Adrenal gland (tissue), 12 donors: ENCODE measurements around the gene YIPF6. TPM values are rescaled to one million over a fixed set of nuclear protein-coding genes. Genes with fewer than 3 reads are reported as not detected.

Experiments used
- DNase-seq, 7 donors: peaks; one replicate each; pipeline ENCODE4 v3.0.0-alpha.2; 2019 to 2020
- H3K27ac ChIP-seq, 5 donors: fragments of 200-600 bp; sonication (generic) in 4 of 5; 1 replicate in 3 of 5; 2 replicates in 2 of 5; pipeline versions ENCODE4 v1.5.1 to v1.8.0; 2016 to 2020; ENCODE audit warnings: mild to moderate bottlenecking in 1 of 5
- H3K27me3 ChIP-seq: fragments of 200-600 bp; 2 replicates; pipeline ENCODE4 v1.8.0; 2021
- H3K36me3 ChIP-seq, 2 donors: fragments of 200-600 bp; replicated peaks in 1 of 2; 1 replicate in 1 of 2; 2 replicates in 1 of 2; pipeline versions ENCODE4 v1.5.1 to v1.8.0; 2018 to 2022
- H3K4me1 ChIP-seq, 2 donors: fragments of 200-600 bp; replicated peaks in 1 of 2; 1 replicate in 1 of 2; 2 replicates in 1 of 2; pipeline versions ENCODE4 v1.5.1 to v1.8.0; 2018 to 2021
- H3K4me3 ChIP-seq, 4 donors: fragments of 200-600 bp; sonication (generic) in 3 of 4; one replicate each; pipeline ENCODE4 v1.5.1; 2016 to 2018
- H3K9me3 ChIP-seq, 3 donors: fragments of 200-600 bp; sonication (generic) in 1 of 3; replicated peaks in 1 of 3; 1 replicate in 2 of 3; 2 replicates in 1 of 3; pipeline versions ENCODE4 v1.5.1 to v1.8.0; 2016 to 2021
- CTCF ChIP-seq, 6 experiments: fragments of 450-650 bp in 4 of 6; fragments of 200-600 bp in 2 of 6; sonication (generic) in 1 of 6; IDR thresholded peaks; 1 replicate in 5 of 6; 2 replicates in 1 of 6; pipeline versions ENCODE4 v1.5.1 to v1.8.0; 2016 to 2021; ENCODE audit warnings: antibody characterized with exemption in 6 of 6, mild to moderate bottlenecking in 2 of 6, moderate library complexity in 1 of 6
- POLR2A ChIP-seq, 2 donors: fragments of 450-650 bp; IDR thresholded peaks; one replicate each; pipeline ENCODE4 v1.6.1; 2017; ENCODE audit warnings: antibody characterized with exemption in 2 of 2, mild to moderate bottlenecking in 2 of 2, moderate library complexity in 1 of 2
- WGBS, 4 donors: extraction: QIAGEN DNeasy Blood & Tissue Kit in 2 of 4; methylation state at CpG; one replicate each; pipeline versions ENCODE4 v1.1.5 to v1.1.7; 2013 to 2017; 5-methylcytosine and 5-hydroxymethylcytosine counted together
- intact Hi-C, 2 donors: fragments of 100-400 bp; cut with DNase I; formaldehyde crosslinking; loops; one replicate each; pipeline versions ENCODE4 v1.14.1 to v1.15.0; 2022 to 2023
- polyA plus RNA-seq, 3 donors: library from polyadenylated mRNA; stranded (reverse); fragments of 200-250 nt in 2 of 3; fragments of 350-450 nt in 1 of 3; fragmentation: Illumina TruSeq in 1 of 3; extraction: RNeasy Lipid Tissue Mini Kit (QIAGEN cat#74804) in 1 of 3; gene quantifications; one replicate each; pipeline ENCODE4 v1.2.3, GENCODE V29; 2013 to 2014
- total RNA-seq, 9 donors: library from RNA; depleted of rRNA in 4 of 9; stranded (reverse); fragments of >200 nt in 4 of 9; fragments of 120-200 nt in 1 of 9; fragmentation: NEBNext Ultra II Directional in 1 of 9; extraction: Animal tissue kit (Norgen Biotek cat#: 25700) in 1 of 9; gene quantifications; one replicate each; pipeline versions ENCODE4 v1.1.0 to v1.2.4, GENCODE V29; 2013 to 2023
- donor health status: healthy with polysubstance abuse.
- donor health status: Bipolar disorder and iron deficiency.
- donor health status: DM: yes; HTN: yes; CAD: no.
- donor health status: DM: no; HTN: no; CAD: no.
- donor health status: DM: no; HTN: no; CAD: no.
- donor health status: DM: yes; HTN: yes; CAD: no.

Gene YIPF6
- total and polyA plus RNA-seq, 12 donors = 5.9 to 60.3 (median 36.0) TPM

DNA sequence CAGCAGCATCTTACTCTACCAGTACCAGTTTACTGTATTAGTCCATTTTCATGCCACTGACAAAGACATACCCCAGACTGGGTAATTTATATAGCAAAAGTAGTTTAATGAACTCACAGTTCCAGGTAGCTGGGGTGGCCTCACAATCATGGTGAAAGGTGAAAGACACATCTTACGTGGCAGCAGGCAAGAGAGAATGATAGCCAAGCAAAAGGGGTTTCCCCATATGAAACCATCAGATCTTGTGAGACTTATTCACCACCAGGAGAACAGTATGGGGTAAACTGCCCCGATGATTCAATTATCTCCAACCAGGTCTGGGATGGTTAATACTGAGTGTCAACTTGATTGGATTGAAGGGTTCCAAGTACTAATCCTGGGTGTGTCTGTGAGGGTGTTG is 69.3 kb downstream of the YIPF6 start:
- H3K9me3 ChIP-seq = no peaks in the 10 kb centered on the region
- intact Hi-C loops = no loop called here
- peaks cover 13% of the 10 kb centered on the region for H3K27me3 ChIP-seq
- TF ChIP-seq CTCF (IDR thresholded peaks at IDR 0.05) = no peak
- TF ChIP-seq POLR2A (IDR thresholded peaks at IDR 0.05) = no peak
- no peak overlapping the region for H3K27ac ChIP-seq
- H3K36me3 ChIP-seq = no peaks in the 10 kb centered on the region
- no peak overlapping the region for H3K4me3 ChIP-seq
- 66 to 91% (median 88%) methylated on average over 2 of the region's 2 CpGs for WGBS, 4 donors
- no peaks in the 10 kb centered on the region for H3K4me1 ChIP-seq
- no peak for DNase-seq

DNA sequence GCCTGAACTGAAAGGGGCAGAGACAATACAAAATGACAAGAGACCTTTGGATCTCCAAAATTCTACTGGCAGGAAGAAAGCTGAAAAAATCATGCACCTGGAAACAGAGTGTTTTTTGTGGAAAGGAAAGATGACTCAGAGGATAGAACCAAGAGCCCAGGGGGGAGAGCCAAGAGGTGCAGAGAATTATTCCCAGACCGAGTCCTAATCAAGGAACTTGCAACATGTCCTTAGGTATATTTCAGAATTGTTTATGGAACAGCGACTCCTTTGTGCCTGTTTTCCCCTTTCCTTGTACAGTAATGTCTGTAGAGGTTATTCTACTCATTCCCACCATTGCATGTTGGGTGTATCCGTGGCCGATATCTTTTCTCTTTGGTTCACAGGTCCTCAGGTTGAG is 71.7 kb downstream of the YIPF6 start:
- Histone ChIP-seq H3K27me3 (peaks cover 17% of the 10 kb centered on the region), H3K4me3 (no peak overlapping the region), H3K9me3 (no peaks in the 10 kb centered on the region), H3K4me1 (no peaks in the 10 kb centered on the region), H3K27ac (no peak overlapping the region), H3K36me3 (no peaks in the 10 kb centered on the region)
- no peak for DNase-seq
- intact Hi-C loops = no loop called here
- TF ChIP-seq POLR2A (IDR thresholded peaks at IDR 0.05) (no peak), CTCF (IDR thresholded peaks at IDR 0.05) (no peak)
- WGBS, 4 donors = 54 to 83% (median 72%) methylated on average over 4 of the region's 4 CpGs

GRCh38 chrX:68571292-68571609 is 72.4 kb downstream of the YIPF6 start:
- intact Hi-C loops = no loop called here
- WGBS, 4 donors = 68 to 97% (median 83%) methylated on average over 3 of the region's 3 CpGs

DNA sequence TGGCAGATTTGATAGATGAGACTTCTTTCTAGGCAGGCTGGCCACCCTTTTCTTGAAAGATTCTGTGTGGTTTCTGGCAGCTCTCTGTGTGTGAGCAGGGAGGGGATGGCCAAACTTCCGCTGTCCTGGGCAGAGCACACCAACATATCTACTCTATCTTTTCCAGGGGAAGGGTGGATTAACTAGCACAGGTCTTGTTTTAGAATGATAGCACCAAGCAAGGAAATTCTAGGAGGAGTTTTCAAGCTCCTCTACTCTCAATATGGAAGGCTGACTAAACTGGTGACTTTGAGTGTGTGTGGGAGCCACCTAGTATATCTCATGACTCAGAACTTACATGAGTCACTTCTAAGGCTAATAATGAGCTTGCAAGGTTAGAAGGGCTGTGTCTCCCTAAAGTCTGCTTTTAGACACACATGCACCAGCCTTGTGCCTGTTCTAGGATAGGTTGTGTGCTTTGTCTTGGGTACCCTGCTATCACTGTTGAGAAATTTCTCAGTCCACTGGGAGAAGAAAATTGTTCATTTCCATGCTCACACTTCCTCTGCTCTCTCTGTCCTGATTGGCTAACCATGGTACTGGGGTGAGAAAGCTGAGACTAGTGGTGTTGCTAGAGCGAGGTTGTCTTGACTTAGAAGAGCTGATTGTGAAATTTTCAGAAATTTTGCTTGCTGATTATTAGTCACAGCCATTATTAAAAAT is 72.9 kb downstream of the YIPF6 start:
- H3K27ac ChIP-seq = no peak overlapping the region
- DNase-seq = peak in 1 of 7 donors; percentile 3
- intact Hi-C loops = no loop called here
- no peak for TF ChIP-seq POLR2A (IDR thresholded peaks at IDR 0.05)
- no peak for TF ChIP-seq CTCF (IDR thresholded peaks at IDR 0.05)
- 57 to 89% (median 79%) methylated on average over 1 to 2 of the region's 2 CpGs for WGBS, 4 donors
- H3K4me3 ChIP-seq = no peak overlapping the region
- no peaks in the 10 kb centered on the region for H3K36me3 ChIP-seq
- no peaks in the 10 kb centered on the region for H3K4me1 ChIP-seq
- H3K27me3 ChIP-seq = peaks cover 14% of the 10 kb centered on the region
- no peaks in the 10 kb centered on the region for H3K9me3 ChIP-seq

More at GRCh38 chrX:68571292-68571609, 72.4 kb downstream of the YIPF6 start:
- Histone ChIP-seq H3K27ac (no peak overlapping the region), H3K9me3 (no peaks in the 10 kb centered on the region), H3K27me3 (peaks cover 17% of the 10 kb centered on the region), H3K4me1 (no peaks in the 10 kb centered on the region), H3K4me3 (no peak overlapping the region), H3K36me3 (no peaks in the 10 kb centered on the region)
- DNase-seq = no peak
- no peak for TF ChIP-seq CTCF (IDR thresholded peaks at IDR 0.05)
- TF ChIP-seq POLR2A (IDR thresholded peaks at IDR 0.05) = no peak
